Endothelial cell of umbilical vein (primary cell): ENCODE measurements around the gene NRP2. TPM values are rescaled to one million over a fixed set of nuclear protein-coding genes. Genes with fewer than 3 reads are reported as not detected.

Experiments
- BruUV-seq: library from RNA; stranded (reverse); fragments of 400-500 nt; replicated peaks from 2 replicates; lab custom pipeline; 2021; lab: Mats Ljungman, UMichigan
- CTCF ChIA-PET: fragments of 300-600, 350-600 bp; sonication (Branson Sonifier 250); formaldehyde crosslinking; loops from one replicate; lab custom pipeline; 2021; ENCODE audit warnings: antibody characterized with exemption, inconsistent platforms; lab: Charles Lee
- POLR2A ChIA-PET: fragments of 300-600, 350-600 bp; sonication (Branson Sonifier 250); formaldehyde crosslinking; loops from one replicate; lab custom pipeline; 2021; ENCODE audit warnings: antibody characterized with exemption, inconsistent platforms; lab: Charles Lee
- DNase-seq: peaks from one replicate; pipeline ENCODE4 v3.0.0-alpha.2; 2011; ENCODE audit warnings: low read depth, low spot score
- FAIRE-seq: peaks from 2 replicates; lab custom pipeline; 2011; peaks lifted over from hg19 to GRCh38; lab: Jason Lieb, UNC
- H2AFZ ChIP-seq: 2 replicates; pipeline ENCODE4 v1.6.0; 2012; ENCODE audit warnings: low read depth, low read length, control low read depth, inconsistent platforms
- H3K27ac ChIP-seq: 2 replicates; pipeline ENCODE4 v1.5.1; 2011; ENCODE audit warnings: low read depth, mild to moderate bottlenecking, control low read depth, low read length, moderate library complexity; ENCODE audit not compliant: insufficient read depth
- H3K27me3 ChIP-seq, 2 experiments: 2 replicates each; pipeline versions ENCODE4 v1.6.0 to v1.6.1; 2011; ENCODE audit warnings: low read length in 2 of 2, mixed read lengths in 1 of 2; ENCODE audit not compliant: control insufficient read depth in 2 of 2, insufficient read depth in 2 of 2
- H3K36me3 ChIP-seq, 2 experiments: 2 replicates in 1 of 2; 3 replicates in 1 of 2; pipeline ENCODE4 v1.5.1; 2011; ENCODE audit warnings: low read length in 2 of 2, mild to moderate bottlenecking in 1 of 2, moderate library complexity in 1 of 2; ENCODE audit not compliant: control insufficient read depth in 2 of 2, insufficient read depth in 2 of 2; ENCODE audit errors: extremely low read depth in 1 of 2
- H3K4me1 ChIP-seq: 3 replicates; pipeline ENCODE4 v1.5.1; 2011; ENCODE audit warnings: mild to moderate bottlenecking, low read length; ENCODE audit not compliant: control insufficient read depth, insufficient read depth; ENCODE audit errors: extremely low read depth
- H3K4me2 ChIP-seq: 2 replicates; pipeline ENCODE4 v1.6.1; 2011; ENCODE audit warnings: low read length, control low read depth, mixed read lengths; ENCODE audit not compliant: insufficient read depth
- H3K4me3 ChIP-seq, 3 experiments: fragments of 200-600 bp in 1 of 3; sonication (generic), shearing (Covaris generic) in 1 of 3; replicated peaks in 1 of 3; 2 replicates each; pipeline ENCODE4 v1.5.1; 2011 to 2016; ENCODE audit warnings: control low read depth in 3 of 3, low read length in 3 of 3, mild to moderate bottlenecking in 2 of 3, inconsistent platforms in 1 of 3, low read depth in 1 of 3, moderate library complexity in 1 of 3; ENCODE audit not compliant: insufficient read depth in 1 of 3
- H3K79me2 ChIP-seq: 2 replicates; pipeline ENCODE4 v1.6.0; 2012; ENCODE audit warnings: low read length, inconsistent platforms; ENCODE audit not compliant: control insufficient read depth, insufficient read depth
- H3K9ac ChIP-seq: replicated peaks from 2 replicates; pipeline ENCODE3; 2011; ENCODE audit warnings: low read length, control low read depth; ENCODE audit not compliant: insufficient read depth; ENCODE audit errors: extremely low read depth
- H3K9me1 ChIP-seq: replicated peaks from 3 replicates; pipeline ENCODE4 v1.6.0; 2011; ENCODE audit warnings: mild to moderate bottlenecking, low read length; ENCODE audit not compliant: control insufficient read depth, insufficient read depth; ENCODE audit errors: extremely low read depth
- H3K9me3 ChIP-seq: replicated peaks from 2 replicates; pipeline ENCODE4 v1.5.1; 2012; ENCODE audit warnings: low read length, inconsistent platforms; ENCODE audit not compliant: control insufficient read depth, insufficient read depth
- H4K20me1 ChIP-seq: replicated peaks from 2 replicates; pipeline ENCODE3; 2011; ENCODE audit warnings: mild to moderate bottlenecking, low read length; ENCODE audit not compliant: control insufficient read depth, insufficient read depth; ENCODE audit errors: extremely low read depth
- CTCF ChIP-seq, 2 donors: IDR thresholded peaks; 1 replicate in 1 of 2; 2 replicates in 1 of 2; pipeline ENCODE4 v1.5.1; 2011; ENCODE audit warnings: low read length in 2 of 2, mild to moderate bottlenecking in 2 of 2, moderate library complexity in 2 of 2, control low read depth in 1 of 2, inconsistent platforms in 1 of 2, low read depth in 1 of 2; ENCODE audit not compliant: insufficient read depth in 1 of 2; ENCODE audit errors: extremely low read depth in 1 of 2
- EZH2 ChIP-seq: IDR thresholded peaks from 2 replicates; pipeline ENCODE4 v1.6.1; 2012; ENCODE audit warnings: borderline replicate concordance, low read depth, mild to moderate bottlenecking, moderate library complexity, low read length, inconsistent platforms; ENCODE audit not compliant: severe bottlenecking
- FOS ChIP-seq: IDR thresholded peaks from 2 replicates; pipeline ENCODE4 v1.6.1; 2011; ENCODE audit warnings: mild to moderate bottlenecking, low read length, moderate library complexity, borderline replicate concordance; ENCODE audit not compliant: insufficient read depth
- GATA2 ChIP-seq: IDR thresholded peaks from 2 replicates; pipeline ENCODE4 v1.7.0; 2011; ENCODE audit warnings: low read depth, mild to moderate bottlenecking, moderate library complexity, mixed read lengths, low read length; ENCODE audit not compliant: insufficient read length, insufficient read depth
- JUN ChIP-seq: IDR thresholded peaks from 2 replicates; pipeline ENCODE4 v1.6.1; 2011; ENCODE audit warnings: borderline replicate concordance, low read depth; ENCODE audit not compliant: insufficient read length, insufficient read depth
- MAX ChIP-seq: IDR thresholded peaks from 2 replicates; pipeline ENCODE4 v1.6.1; 2011; ENCODE audit not compliant: insufficient read depth, insufficient read length
- MYC ChIP-seq: IDR thresholded peaks from one replicate; pipeline ENCODE4 v1.6.1; 2011; ENCODE audit warnings: mild to moderate bottlenecking, low read depth, low read length
- POLR2A ChIP-seq: IDR thresholded peaks from 2 replicates; pipeline ENCODE4 v1.6.1; 2012; ENCODE audit warnings: low read depth, mild to moderate bottlenecking, control low read depth, low read length
- POLR2AphosphoS5 ChIP-seq: IDR thresholded peaks from 2 replicates; pipeline ENCODE4 v1.6.1; 2012; ENCODE audit warnings: low read depth, mild to moderate bottlenecking, control low read depth, low read length, moderate library complexity; ENCODE audit not compliant: insufficient read depth
- dilution Hi-C: fragments of 300-500 bp; cut with MboI; formaldehyde crosslinking; loops from one replicate; pipeline ENCODE4 v1.15.0; 2019; ENCODE audit warnings: low sequenced_read_pairs; ENCODE audit not compliant: extremely low pct_ligation_motif_present
- intact Hi-C: fragments of 100-400 bp; cut with micrococcal nuclease; formaldehyde crosslinking; loops from one replicate; pipeline ENCODE4 v1.10.0; 2022
- polyA plus RNA-seq, 4 experiments: library from polyadenylated mRNA; depleted of rRNA in 3 of 4; stranded (reverse) in 3 of 4; unstranded in 1 of 4; fragments of >200 nt; gene quantifications; 2 replicates each; pipeline versions ENCODE4 v1.2.1 to v1.2.3, GENCODE V29; 2011 to 2012; ENCODE audit warnings: missing spikeins in 1 of 4
- total RNA-seq: library from RNA; stranded (reverse); gene quantifications from 2 replicates; pipeline ENCODE4 v1.2.3, GENCODE V29; 2021

NRP2 gene
- total and polyA plus RNA-seq, 2 donors (not counting 3 experiments of a cell fraction or from before 2014, with no cell fraction given), result 160 to 240 TPM

- Histone ChIP-seq H2AFZ (no peak overlapping the region), H3K9me3 (no peaks in the 10 kb centered on the region), H3K36me3 (peaks cover 23 to 75% of the 10 kb centered on the region in 2 experiments), H3K4me3 (no peak overlapping the region), H3K27ac (no peak overlapping the region), H3K27me3 (no peaks in the 10 kb centered on the region), H3K79me2 (no peaks in the 10 kb centered on the region), H3K9me1 (no peaks in the 10 kb centered on the region), H3K4me1 (no peaks in the 10 kb centered on the region), H4K20me1 (no peaks in the 10 kb centered on the region), H3K9ac (no peak overlapping the region), H3K4me2 (no peak overlapping the region)
- BruUV-seq, result no TSS peak
- dilution Hi-C loops, result no loop called here
- FAIRE-seq (no peak), DNase-seq (no peak)
- intact Hi-C loops, result no loop called here
- ChIA-PET POLR2A (interaction anchor here (1.4 kb wide), 1 partner anchor 43 kb away, joined by 4 read pairs; the partner anchor contains the start of gene NRP2), CTCF (no interaction called here)
- no peak for TF ChIP-seq POLR2AphosphoS5
- TF ChIP-seq EZH2, result no peak
- no peak for TF ChIP-seq POLR2A
- TF ChIP-seq GATA2, result no peak
- no peak for TF ChIP-seq MAX
- no peak for TF ChIP-seq CTCF (IDR thresholded peaks at IDR 0.05; ENCODE audit: extremely low read depth in 1 of 2, insufficient read depth in 1 of 2, low read depth in 1 of 2, low read length in 2 of 2)
- no peak for TF ChIP-seq MYC
- no peak for TF ChIP-seq FOS
- no peak for TF ChIP-seq JUN
These were observed 42.8 kb downstream of the NRP2 start for GRCh38 chr2:205725059-205725458.
